ENCODE data around the gene CCDC57.
"Not testable (repeated sequence)": the region's sequence is repeated elsewhere in the genome, so short reads cannot be mapped to it uniquely, and the experiment has no call there.

CCDC57 gene, protein sequence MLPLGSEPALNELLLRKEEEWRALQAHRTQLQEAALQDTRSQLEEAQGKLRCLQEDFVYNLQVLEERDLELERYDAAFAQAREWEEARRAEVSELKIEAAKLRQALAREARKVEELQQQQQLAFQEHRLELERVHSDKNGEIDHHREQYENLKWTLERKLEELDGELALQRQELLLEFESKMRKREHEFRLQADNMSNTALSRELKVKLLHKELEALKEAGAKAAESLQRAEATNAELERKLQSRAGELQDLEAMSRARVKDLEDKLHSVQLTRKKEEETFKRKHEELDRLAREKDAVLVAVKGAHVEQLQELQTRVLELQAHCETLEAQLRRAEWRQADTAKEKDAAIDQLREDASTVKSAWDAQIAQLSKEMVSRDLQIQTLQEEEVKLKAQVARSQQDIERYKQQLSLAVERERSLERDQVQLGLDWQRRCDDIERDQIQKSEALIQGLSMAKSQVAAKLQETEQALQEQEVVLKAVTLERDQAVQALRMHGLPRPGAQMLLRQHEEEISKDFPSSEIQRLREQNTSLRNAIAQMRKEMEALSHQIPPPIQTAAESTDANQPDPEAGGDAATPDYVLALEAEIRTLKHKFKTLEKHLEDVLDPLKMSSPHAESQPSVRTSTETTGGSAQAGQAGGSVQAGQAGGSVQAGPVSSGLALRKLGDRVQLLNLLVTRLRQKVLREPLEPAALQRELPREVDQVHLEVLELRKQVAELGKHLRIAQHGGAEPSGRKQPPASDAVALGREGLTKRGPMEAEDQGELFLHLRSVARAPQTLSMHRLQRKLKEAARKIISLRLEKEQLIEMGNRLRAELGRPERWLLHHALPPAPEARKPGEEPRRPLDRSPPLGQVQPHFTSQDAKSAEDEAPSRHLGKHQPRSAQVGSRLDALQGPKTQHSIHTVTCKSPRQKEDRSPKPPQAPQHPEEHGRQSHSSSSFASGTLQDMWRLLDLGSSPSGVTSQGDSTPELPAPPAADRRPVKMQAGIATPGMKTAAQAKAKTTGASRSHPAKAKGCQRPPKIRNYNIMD

GRCh38 chr17:82212331-82213250 is at the start of gene CCDC57:
CCDC57 (minus strand) TSS chr17:82212842; CDS start chr17:82201944, 10,898 bp downstream.
- no peak for FAIRE-seq

DNA sequence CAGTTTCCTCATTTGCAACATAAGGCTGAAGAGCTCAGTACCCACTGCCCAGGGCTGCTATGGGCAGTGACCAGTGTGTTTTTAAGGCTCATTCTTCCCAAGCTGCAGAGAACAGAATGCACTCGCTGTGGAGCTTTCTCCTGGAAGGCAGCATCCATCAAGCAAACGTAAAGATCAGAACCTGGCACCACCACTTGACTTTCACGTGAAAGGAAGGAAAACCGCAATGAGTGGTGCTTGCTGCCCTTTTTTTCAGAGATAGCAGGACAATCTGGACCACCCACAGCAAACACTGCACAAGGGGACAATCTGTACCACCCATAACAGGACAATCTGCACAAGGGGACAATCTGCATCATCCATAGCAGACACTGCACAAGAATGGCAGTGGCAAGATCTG is 49.7 kb upstream of the CCDC57 start:
- FAIRE-seq: no peak

GRCh38 chr17:82259972-82260961 is 47.6 kb upstream of the CCDC57 start:
- FAIRE-seq: not testable (repeated sequence)

GRCh38 chr17:82258555-82258954 is 45.9 kb upstream of the CCDC57 start:
- FAIRE-seq: no peak

- no peak for FAIRE-seq
Measured at GRCh38 chr17:82257473-82257872, 44.8 kb upstream of the CCDC57 start.

- no peak for FAIRE-seq
Measured at GRCh38 chr17:82256242-82256885, 43.7 kb upstream of the CCDC57 start.

DNA sequence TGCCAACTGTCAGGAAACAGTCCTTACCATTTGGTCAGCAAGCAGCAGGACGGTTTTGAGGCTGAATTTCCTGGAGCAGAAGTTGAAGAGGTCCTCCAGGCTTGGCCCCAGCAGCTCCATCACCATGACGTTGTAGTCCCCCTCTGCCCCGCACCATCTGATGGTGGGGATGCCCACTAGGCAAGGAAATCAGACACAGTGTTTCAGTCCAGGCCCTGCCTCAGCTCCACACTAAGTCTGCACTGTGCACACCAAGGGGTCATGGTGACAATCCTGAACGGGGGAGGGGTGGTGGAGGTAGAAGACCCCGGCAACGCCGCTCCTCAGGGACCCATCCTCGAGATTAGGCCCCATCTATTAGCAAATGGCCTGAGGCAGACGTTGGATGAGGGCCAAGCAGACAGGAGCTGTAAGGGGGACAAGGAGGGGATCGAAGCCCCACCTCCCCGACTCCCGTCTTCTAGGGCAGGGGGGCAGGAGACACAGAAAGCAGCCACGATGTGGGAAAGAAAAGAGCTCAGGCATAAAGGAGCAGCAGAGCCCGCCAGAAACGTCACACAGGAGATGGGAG is 42.8 kb upstream of the CCDC57 start:
- no peak for FAIRE-seq

DNA sequence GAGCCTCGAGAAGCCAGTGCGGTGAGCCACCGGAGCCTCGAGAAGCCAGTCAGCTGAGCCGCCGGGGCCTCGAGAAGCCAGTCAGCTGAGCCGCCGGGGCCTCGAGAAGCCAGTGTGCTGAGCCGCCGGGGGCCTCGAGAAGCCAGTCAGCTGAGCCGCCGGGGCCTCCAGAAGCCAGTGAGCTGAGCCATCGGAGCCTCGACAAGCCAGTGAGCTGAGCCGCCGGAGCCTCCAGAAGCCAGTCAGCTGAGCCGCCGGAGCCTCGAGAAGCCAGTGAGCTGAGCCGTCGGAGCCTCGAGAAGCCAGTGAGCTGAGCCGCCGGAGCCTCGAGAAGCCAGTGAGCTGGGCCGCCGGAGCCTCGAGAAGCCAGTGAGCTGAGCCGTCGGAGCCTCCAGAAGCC is 42.1 kb upstream of the CCDC57 start:
- not testable (repeated sequence) for FAIRE-seq

DNA sequence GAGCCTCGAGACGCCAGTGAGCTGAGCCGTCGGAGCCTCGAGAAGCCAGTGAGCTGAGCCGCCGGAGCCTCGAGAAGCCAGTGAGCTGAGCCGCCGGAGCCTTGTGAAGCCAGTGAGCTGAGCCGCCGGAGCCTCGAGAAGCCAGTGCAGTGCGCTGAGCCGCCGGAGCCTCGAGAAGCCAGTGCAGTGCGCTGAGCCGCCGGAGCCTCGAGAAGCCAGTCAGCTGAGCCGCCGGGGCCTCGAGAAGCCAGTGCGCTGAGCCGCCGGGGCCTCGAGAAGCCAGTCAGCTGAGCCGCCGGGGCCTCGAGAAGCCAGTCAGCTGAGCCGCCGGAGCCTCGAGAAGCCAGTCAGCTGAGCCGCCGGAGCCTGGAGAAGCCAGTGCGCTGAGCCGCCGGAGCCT is 41.5 kb upstream of the CCDC57 start:
- FAIRE-seq: not testable (repeated sequence)

DNA sequence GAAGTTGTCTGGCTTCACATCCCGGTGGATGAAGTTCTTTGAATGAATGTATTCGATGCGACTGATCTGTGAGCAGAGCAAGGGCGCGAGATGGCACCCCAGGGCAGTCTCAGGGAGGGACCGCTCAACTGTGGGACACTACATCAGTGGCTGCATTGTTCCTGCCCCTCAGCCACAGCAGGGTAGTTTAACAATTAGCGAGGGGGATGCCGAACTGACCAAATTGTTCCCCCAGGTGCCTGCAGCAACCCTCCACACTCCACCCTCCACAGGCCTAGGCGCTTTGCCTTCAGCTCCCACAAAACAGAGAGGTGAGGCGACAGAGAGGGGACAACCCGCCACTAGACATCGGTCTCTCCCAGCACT is 40.5 kb upstream of the CCDC57 start:
- FAIRE-seq: no peak

GRCh38 chr17:82252511-82253178 is 40.0 kb upstream of the CCDC57 start:
- no peak for FAIRE-seq

DNA sequence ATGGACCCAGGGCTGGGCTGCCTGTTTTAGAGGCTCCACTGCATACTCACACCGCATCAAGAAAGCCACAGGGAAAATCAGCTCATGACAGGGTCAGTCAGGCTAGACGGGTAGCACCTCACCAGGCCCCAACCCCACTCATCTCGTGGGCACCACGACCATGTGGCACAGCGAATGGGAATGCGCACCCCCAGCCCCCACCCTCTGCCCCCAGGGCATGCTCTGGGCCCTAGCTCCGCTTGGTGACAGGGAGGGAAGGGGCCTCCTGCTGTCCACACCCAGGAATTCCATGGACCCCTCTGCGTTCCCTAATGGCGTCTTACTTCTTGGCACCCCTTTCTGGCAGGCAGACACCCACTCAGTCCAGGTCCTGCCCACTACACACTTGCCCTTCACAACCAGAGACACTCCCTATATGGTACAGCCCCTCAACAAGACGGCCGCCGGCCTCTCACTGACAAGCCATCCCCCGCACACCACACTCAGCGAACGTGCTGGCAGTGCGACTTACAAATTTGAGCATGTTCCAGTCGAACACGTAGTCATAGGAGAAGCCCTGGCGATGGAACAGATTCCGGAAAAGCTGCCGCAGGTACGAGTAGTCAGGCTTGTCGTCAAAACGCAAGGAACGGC is 38.3 kb upstream of the CCDC57 start:
- no peak for FAIRE-seq

GRCh38 chr17:82249896-82250581 is 37.4 kb upstream of the CCDC57 start:
- FAIRE-seq: no peak

DNA sequence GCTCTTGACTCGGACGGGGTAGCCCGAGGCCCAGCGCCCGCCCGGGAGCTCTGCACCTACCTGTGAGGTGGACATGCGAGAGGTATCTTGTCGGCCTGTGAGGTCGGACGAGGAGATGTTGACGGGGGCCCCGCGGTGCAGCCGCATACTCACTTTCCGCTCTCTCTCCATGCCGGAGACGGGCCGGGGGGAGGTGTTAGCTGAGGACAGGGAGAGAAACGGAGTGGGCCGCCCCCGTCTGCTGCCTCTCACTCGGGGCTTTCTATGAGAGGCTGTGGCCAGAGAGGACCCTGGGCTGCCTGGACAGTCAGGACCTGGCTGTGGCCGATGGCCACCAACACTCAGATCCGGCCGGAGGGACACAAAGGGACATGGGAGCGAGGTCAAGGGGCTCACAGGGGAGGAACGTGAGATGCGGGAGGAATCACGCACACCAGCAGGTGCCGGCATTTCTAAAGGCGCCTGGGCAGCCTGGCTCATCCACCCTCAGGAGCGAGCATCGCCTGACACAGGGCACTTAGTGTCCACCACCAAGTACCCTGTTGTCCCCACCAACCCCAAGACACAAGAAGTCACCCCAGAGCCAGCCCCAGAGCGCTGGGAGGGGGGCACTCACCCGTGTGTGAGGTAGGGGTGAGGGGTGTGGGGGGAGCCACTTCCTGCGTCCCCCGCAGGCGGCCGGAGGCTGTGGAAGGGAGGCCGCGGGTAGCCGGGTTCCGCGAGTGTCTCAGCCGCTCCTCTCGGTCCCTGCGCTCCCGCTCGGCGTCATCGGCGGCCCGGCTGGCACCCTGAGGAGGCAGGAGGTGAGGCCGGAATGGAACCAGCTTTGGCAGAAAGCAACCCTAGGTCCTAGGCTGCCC is 36.4 kb upstream of the CCDC57 start:
- FAIRE-seq: no peak

GRCh38 chr17:82247856-82248671 is 35.4 kb upstream of the CCDC57 start:
- no peak for FAIRE-seq

- FAIRE-seq: no peak
Measured at GRCh38 chr17:82247182-82247823, 34.7 kb upstream of the CCDC57 start.

Data from G401.6 (cell line).